DMS114 treated with DMSO at 0.1 percent for 48 hours (cell line): Measurements from ENCODE around the gene SLC27A3.
A peak's percentile ranks its signal among the peaks of the same experiment; 100 is the strongest.
"Not testable (repeated sequence)": the region's sequence is repeated elsewhere in the genome, so short reads cannot be mapped to it uniquely, and the experiment has no call there.

Experiments used
- DNase-seq: peaks from one replicate; lab custom pipeline; 2025; ENCODE audit not compliant: unreplicated experiment; lab: John Stamatoyannopoulos, UW

Gene SLC27A3

GRCh38 chr1:153779781-153780541 is 4.8 kb downstream of the SLC27A3 start:
- DNase-seq: no peak

- DNase-seq: no peak
Observed at GRCh38 chr1:153780551-153780950, 5.3 kb downstream of the SLC27A3 start.

DNA sequence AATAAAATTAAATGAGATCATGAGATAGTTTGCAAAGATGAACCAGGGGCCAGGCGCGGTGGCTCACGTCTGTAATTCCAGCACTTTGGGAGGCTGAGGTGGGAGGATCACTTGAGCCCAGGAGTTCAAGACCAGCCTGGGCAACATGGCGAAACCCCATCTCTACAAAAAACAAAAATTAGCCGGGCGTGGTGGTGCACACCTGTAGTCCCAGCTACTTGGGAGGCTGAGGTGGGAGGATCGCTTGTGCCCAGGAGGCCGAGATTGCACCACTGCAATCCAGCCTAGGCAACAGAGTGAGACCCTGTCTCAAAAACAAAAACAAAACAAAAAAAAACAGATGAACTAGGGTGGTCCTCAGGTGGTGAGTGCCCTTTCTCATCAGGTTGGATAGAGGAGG is 7.4 kb downstream of the SLC27A3 start:
- not testable (repeated sequence) for DNase-seq

DNA sequence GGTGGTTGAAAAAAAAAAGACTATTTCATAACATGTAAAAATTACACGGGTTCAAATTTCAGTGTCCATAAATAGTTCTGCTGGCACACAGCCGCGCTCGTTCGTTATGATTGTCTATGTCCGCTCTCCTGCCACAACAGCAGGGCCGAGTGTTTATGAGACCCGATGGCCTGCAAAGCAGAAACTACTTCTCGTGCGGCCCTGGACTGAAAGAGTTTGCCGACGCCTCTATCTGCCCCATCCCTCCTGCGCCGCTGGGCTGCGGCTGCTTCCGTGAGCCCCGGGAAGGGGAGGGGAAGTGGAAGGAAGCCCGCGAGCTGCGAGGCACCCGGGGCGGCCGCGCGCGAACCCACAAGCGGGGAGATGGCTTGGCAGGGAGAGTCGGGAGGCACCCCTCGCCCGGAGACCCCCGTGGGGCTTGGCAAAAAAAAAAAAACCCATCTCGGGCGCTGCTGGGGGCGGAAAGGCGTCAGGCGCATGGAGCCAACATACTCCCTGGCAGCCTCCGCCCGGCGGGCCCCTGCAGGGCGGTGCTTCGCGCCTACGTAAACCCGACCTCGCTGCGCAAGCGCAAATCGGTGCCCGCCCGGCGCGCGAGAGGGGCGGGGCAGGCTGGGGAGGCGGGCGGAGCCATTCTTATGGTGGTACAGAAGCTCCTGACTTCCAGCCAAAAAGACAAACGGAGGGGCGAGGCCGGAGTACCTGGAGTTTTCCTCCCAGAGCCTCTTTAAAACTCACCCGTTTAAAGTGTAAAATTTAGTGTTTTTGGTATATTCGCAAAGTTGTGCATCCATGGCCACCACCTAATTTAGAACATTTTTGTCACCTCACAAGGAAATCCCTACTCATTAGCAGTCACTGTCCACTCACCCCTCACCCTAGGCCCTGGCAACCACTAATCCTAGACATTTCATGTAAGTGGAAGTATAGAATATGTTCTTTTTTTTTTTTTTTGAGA is 8.3 kb downstream of the SLC27A3 start:
- DNase-seq: peak; percentile 92

DNA sequence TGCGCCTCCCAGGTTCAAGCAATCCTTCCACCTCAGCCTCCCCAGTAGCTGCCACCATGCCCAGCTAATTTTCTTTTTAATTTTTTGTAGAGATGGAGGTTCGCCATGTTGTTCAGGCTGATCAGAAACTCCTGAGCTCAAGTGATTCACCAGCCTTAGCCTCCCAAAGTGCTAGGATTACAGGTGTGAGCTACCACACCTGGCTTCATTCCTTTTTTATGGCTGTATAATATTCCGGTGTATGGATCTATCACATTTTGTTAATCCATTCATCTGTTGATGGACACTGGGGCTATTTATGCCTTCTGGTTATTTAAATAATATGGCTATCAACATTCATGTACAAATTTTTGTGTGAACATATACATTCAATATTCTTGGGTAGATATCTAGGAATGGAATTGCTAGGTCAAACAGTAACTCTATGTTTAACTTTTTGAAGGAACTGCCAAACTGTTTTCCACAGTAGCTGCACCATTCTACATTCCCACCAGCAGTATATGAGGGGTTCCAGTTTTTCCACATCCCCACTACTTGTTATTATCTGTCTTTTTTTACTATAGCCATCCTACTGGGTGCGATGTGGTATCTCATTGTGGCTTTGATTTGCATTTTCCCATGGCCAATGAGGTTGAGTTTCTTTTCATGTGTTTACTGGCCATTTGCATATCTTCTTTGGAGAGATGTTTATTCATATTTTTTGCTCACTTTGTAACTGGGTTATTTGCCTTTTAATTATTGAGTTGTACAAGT is 11.0 kb downstream of the SLC27A3 start:
- no peak for DNase-seq

DNA sequence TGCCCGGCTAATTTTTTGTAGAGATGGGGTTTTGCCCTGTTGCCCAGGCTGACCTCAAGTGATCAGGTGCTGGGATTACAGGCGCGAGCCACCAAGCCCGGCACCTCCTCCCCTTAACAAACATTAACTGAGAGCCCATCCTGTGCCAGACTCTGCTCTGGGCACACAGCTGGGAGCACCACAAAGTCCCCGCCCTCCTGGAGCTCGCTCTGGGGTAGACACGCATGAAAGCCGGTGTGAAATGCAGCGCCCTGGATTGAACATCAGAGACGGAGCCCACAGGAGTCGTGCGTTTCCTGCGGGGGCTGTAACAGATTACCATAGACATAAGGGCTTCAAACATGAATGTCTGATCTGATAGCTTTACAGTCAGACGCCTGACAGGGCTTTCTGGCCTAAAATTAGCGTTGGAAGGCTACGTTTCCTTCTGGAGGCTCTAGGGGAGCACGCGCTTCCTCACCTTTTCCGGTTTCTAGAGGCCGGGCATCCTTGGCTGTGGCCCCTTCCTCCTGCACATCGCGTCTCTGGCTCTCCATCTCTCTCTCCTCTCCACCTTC is 14.3 kb downstream of the SLC27A3 start:
- no peak for DNase-seq

- DNase-seq: no peak
Observed at GRCh38 chr1:153790313-153790965, 15.2 kb downstream of the SLC27A3 start.

DNA sequence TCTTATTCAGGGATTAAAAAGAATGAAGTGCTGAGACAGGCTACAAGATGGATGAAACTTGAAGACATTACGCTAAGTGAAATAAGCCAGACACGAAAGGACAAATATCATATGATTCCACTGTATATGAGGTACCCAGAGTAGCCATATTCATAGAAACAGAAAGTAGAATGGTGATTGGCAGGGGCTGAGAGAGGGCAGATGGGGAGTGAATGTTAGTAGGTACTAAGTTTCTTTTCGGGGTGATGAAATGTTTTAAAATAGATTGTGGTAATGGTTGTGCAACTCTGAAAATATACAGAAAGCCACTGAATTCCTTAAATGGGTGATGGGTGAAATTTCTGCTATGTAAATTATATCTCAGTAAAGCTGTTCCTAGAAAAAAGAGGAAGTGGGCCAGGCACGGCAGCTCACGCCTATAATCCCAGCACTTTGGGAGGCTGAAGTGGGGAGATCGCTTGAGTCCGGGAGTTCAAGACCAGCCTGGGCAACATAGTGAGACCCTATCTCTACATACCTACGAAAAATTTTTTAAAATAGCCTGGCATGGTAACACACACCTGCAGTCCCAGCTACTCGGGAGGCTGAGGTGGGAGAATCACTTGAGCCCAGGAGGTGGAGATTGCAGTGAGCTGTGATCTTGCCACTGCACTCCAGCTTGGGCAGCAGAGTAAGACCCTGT is 15.9 kb downstream of the SLC27A3 start:
- no peak for DNase-seq

DNA sequence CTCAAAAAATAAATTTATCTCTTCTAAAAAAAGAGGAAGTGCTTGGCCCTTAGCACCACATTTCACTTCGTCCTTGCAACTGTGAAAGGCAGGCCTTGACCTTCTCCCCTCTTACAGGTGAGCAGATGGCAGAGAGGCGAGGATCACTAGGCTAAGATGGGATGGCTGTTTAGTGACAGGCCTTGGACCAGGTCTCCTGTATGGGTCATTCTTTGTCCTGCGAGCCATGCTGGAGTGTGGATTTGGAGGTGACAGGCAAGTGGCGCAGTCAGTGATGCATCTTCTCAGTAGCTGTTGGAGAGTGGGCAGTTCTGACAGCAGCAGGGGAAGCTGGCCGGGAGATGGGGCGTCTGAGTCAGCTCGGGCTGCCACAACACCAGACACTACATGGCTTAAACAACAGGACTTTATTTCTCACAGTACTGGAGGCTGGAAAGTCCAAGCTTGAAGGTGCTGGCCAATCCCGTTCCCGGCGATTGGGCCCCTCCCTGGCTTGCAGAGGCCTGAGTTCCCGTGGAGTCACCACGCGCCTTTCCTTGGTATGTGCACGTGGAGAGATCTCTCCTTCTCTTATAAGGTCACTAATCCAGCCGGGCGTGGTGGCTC is 16.5 kb downstream of the SLC27A3 start:
- no peak for DNase-seq

- no peak for DNase-seq
Observed at GRCh38 chr1:153792631-153793041, 17.4 kb downstream of the SLC27A3 start.

- no peak for DNase-seq
Observed at GRCh38 chr1:153793261-153793972, 18.2 kb downstream of the SLC27A3 start.

DNA sequence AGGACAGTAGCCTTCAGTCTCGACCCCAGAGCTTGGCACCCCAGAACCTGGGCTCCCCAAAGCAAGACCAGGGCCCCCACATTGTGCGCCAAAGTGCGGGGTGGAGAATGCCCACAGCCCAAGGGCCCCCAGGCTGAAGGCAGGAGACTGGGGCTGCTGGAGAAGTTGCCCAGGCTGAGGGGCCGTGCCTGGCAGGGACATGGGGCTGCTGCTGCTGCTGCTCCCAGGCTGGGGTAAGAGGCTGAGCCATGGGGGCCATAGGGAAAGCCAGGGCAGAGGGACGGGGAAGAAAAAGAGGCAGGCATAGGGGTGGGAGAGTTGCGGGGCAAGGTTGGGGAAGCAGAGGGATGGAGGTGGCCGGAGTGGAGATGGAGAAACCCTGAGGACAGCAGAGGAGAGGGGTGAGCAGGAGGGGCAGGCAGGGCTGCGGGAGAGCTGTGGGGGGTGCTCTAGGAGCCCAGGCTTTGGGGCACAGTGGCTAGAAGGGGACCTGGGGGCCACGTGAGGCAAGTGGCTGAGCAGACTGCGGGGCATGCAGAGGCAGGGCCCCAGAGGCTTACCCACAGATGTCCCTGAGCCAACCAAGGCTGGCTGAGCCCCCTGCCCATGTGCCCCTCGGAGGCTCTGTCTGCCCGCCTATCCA is 18.9 kb downstream of the SLC27A3 start:
- no peak for DNase-seq

GRCh38 chr1:153794624-153795329 is 19.6 kb downstream of the SLC27A3 start:
- DNase-seq: no peak

DNA sequence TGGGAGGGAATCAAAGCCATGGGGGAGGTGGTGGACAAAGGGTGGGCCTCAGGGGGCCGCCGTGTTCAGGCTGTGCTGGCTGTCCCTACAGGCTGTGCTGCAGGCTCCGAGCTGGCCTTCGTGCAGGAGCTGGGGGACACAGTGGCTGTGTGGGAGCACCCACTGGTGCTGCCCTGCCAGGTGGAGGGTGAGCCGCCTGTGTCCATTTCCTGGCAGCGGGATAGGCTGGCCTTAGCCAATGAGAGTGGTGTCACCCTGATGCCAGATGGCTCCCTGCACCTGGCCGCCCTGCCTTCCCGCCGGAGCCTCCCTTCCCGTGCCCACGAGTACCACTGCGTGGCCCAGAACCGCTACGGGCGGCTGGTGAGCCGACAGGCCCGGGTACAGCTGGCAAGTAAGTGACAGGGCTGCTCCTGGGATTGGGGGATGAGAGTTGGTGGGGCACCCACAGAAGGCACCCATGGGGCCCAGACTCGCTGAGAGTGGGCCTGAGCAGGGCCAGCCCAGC is 20.2 kb downstream of the SLC27A3 start:
- DNase-seq: no peak

DNA sequence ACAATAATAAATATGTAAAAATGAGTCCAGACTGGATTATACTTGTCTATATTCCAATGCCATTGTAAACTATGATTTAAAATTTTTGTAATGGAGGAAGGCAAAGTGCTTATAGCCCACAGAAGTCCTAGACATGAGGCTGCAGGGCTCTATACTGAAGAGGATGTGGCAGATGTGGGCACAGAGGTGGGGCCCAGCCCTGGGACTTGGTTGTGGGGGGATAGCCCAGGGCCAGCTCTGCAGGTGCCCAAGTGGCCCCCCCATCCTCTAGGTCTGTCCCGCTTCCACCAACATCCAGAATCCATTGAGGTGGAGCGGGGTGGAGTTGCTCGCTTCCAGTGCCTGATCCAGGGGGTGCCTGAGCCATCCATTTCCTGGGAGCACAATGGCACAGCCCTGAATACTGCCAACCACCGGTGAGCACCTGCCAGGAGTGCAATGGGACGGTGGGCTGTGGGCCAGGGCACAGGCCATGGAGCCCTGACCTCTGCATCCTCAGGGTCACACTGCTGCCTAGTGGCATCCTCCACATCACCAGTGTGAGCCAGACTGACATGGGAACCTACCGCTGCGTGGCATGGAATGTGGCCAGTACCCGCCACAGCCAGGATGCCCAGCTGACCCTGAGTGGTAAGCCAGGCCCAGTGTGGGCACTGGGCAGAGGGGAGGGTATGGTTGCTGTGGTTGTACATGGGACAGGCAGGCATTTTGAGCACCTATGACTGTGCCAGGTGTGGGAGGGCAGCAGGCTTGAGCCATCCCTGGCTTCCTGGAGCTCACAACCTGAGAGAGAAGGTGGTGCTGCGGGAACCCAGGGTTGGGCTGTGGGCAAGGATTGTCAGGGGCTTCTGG is 21.0 kb downstream of the SLC27A3 start:
- DNase-seq: no peak

DNA sequence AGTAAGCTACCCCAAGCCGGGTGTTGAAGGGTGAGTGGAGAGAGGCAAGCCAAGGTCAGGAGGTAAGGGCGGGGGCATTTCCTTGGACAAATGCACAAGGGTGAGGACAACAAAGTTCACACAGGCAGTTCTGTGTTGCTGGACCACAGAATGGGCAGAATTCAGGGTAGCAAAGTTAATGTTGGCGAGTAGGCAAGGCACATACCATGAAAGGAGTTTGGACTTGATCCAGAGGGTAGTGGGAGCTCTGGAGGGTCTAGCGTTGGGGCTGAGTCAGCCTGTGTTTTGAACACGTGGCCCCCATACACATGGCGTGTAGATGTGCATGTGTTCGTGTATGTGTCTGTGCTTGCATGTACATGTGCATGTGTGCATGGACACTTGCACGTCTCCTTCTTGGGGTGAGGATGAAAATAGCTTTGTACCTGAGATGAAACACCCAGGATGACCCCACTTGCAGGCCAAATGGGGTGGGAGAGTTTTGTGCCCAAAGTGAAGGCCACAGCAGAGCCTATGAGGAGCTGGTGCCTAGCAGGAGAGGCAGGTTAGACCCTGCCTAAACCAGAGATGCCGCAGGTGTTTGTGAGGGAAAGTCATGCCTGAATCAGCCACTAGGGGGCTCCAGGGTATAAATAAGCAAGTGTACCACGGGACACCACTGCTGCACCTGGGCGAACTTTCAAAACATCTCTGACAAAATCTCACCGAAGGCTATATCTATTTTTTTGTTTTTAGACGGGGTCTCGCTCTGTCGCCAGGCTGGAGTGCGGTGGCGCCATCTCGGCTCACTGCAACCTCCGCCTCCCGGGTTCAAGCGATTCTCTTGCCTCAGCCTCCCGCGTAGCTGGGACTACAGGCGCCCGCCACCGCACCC is 21.8 kb downstream of the SLC27A3 start:
- peak; percentile 56 for DNase-seq
